Measurements from ENCODE around the gene PRKG1. TPM values are rescaled to one million over a fixed set of nuclear protein-coding genes. Genes with fewer than 3 reads are reported as not detected.
"Not testable (repeated sequence)": the region's sequence is repeated elsewhere in the genome, so short reads cannot be mapped to it uniquely, and the experiment has no call there.

Gene PRKG1
- polyA plus RNA-seq, 1 donor, result 38.2 TPM

GRCh38 chr10:51170518-51171245, 96.4 kb downstream of the PRKG1 start:
- no peak for DNase-seq (ENCODE audit: low read depth)

GRCh38 chr10:51171946-51172345, 97.7 kb downstream of the PRKG1 start:
- no peak for DNase-seq (ENCODE audit: low read depth)

- no peak for DNase-seq (ENCODE audit: low read depth)
Measured at GRCh38 chr10:51176976-51177695, 102.8 kb downstream of the PRKG1 start.

GRCh38 chr10:51178634-51179033, 104.3 kb downstream of the PRKG1 start:
- no peak for DNase-seq (ENCODE audit: low read depth)

GRCh38 chr10:51180141-51180540, 105.9 kb downstream of the PRKG1 start:
- no peak for DNase-seq (ENCODE audit: low read depth)

- DNase-seq (ENCODE audit: low read depth), result no peak
Measured at GRCh38 chr10:51183783-51184182, 109.5 kb downstream of the PRKG1 start.

GRCh38 chr10:51186361-51186760, 112.1 kb downstream of the PRKG1 start:
- DNase-seq (ENCODE audit: low read depth), result no peak

GRCh38 chr10:51188008-51188407, 113.7 kb downstream of the PRKG1 start:
- no peak for DNase-seq (ENCODE audit: low read depth)

- DNase-seq (ENCODE audit: low read depth), result no peak
Measured at GRCh38 chr10:51188866-51189265, 114.6 kb downstream of the PRKG1 start.

GRCh38 chr10:51196508-51197175, 122.4 kb downstream of the PRKG1 start:
- DNase-seq (ENCODE audit: low read depth), result no peak

- DNase-seq (ENCODE audit: low read depth), result no peak
Measured at GRCh38 chr10:51198170-51198569, 123.9 kb downstream of the PRKG1 start.

GRCh38 chr10:51201947-51202346, 127.7 kb downstream of the PRKG1 start:
- no peak for DNase-seq (ENCODE audit: low read depth)

- no peak for DNase-seq (ENCODE audit: low read depth)
Measured at GRCh38 chr10:51203359-51203758, 129.1 kb downstream of the PRKG1 start.

- DNase-seq (ENCODE audit: low read depth), result no peak
Measured at GRCh38 chr10:51204066-51204465, 129.8 kb downstream of the PRKG1 start.

- DNase-seq (ENCODE audit: low read depth), result no peak
Measured at GRCh38 chr10:51204701-51205100, 130.4 kb downstream of the PRKG1 start.

- DNase-seq (ENCODE audit: low read depth), result no peak
Measured at GRCh38 chr10:51206500-51206899, 132.2 kb downstream of the PRKG1 start.

- DNase-seq (ENCODE audit: low read depth), result not testable (repeated sequence)
Measured at GRCh38 chr10:51212937-51213336, 138.7 kb downstream of the PRKG1 start.

GRCh38 chr10:51214207-51215196, 140.2 kb downstream of the PRKG1 start:
- no peak for DNase-seq (ENCODE audit: low read depth)

- DNase-seq (ENCODE audit: low read depth), result no peak
Measured at GRCh38 chr10:51215951-51216834, 141.9 kb downstream of the PRKG1 start.

GRCh38 chr10:51217505-51217904, 143.2 kb downstream of the PRKG1 start:
- DNase-seq (ENCODE audit: low read depth), result no peak
